ENCODE data around the gene MRPL38. TPM values are rescaled to one million over a fixed set of nuclear protein-coding genes. Genes with fewer than 3 reads are reported as not detected.

MRPL38 gene
- total and polyA plus RNA-seq, 2 donors from 2014 or later, result 89.8 to 114 TPM

DNA sequence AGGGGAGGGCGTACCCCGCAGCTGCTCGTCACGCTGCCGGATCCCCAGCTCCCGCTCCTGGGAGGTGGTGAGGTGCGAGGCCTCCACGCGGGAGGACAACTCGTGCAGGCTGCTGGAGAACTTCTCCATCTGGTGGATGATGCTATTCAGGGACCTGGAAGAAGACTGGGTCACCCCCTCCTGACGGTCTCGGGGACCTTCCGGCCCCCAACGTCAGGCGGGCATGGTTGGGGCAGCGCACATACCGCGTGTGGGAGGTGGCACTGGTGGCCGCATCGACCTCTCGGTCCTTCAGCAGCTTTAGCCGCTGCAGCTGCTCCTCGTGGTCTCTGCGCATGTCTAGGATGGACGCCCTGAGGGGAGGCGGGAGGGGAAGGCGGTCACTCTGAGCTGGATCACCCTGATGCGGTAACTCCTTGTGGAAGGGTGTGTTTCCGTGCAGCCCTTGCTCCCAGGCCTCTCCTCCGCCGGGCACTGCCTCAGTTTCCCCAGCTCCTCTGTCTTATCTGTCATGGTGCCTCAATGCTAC lies 13.3 kb upstream of the MRPL38 start:
- no peaks in the 10 kb centered on the region for H3K36me3 ChIP-seq (ENCODE audit: control insufficient read depth in 2 of 3, insufficient read depth in 3 of 3, low read length in 3 of 3)
- TF ChIP-seq, protein P1, sequence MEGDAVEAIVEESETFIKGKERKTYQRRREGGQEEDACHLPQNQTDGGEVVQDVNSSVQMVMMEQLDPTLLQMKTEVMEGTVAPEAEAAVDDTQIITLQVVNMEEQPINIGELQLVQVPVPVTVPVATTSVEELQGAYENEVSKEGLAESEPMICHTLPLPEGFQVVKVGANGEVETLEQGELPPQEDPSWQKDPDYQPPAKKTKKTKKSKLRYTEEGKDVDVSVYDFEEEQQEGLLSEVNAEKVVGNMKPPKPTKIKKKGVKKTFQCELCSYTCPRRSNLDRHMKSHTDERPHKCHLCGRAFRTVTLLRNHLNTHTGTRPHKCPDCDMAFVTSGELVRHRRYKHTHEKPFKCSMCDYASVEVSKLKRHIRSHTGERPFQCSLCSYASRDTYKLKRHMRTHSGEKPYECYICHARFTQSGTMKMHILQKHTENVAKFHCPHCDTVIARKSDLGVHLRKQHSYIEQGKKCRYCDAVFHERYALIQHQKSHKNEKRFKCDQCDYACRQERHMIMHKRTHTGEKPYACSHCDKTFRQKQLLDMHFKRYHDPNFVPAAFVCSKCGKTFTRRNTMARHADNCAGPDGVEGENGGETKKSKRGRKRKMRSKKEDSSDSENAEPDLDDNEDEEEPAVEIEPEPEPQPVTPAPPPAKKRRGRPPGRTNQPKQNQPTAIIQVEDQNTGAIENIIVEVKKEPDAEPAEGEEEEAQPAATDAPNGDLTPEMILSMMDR (IDR thresholded peaks at IDR 0.05; ENCODE audit: borderline replicate concordance, extremely low read depth, insufficient read depth), result no peak
- no peak overlapping the region for H3K9ac ChIP-seq (ENCODE audit: low read length in 3 of 3)
- no peaks in the 10 kb centered on the region for H3K27me3 ChIP-seq (ENCODE audit: control insufficient read depth, insufficient read depth, low read length)
- no peaks in the 10 kb centered on the region for H3K9me3 ChIP-seq (ENCODE audit: control insufficient read depth in 2 of 3, insufficient read depth in 1 of 3, low read length in 3 of 3)
- DNase-seq (no peak), FAIRE-seq (no peak)
- no peak overlapping the region for H3K4me3 ChIP-seq (ENCODE audit: low read length in 3 of 3)
- peaks cover 0 to 8% (median 0%) of the 10 kb centered on the region in 3 donors for H3K4me1 ChIP-seq (ENCODE audit: control insufficient read depth in 2 of 3, insufficient read depth in 2 of 3, low read depth in 1 of 3, low read length in 3 of 3)
- H3K27ac ChIP-seq (ENCODE audit: low read depth in 2 of 2, low read length in 2 of 2), result no peak overlapping the region
- intact Hi-C loops (cut with DNase I), result loop anchor here (10.0 kb wide), 1 partner anchor 87 kb away; the partner anchor contains the start of gene CDK3

DNA sequence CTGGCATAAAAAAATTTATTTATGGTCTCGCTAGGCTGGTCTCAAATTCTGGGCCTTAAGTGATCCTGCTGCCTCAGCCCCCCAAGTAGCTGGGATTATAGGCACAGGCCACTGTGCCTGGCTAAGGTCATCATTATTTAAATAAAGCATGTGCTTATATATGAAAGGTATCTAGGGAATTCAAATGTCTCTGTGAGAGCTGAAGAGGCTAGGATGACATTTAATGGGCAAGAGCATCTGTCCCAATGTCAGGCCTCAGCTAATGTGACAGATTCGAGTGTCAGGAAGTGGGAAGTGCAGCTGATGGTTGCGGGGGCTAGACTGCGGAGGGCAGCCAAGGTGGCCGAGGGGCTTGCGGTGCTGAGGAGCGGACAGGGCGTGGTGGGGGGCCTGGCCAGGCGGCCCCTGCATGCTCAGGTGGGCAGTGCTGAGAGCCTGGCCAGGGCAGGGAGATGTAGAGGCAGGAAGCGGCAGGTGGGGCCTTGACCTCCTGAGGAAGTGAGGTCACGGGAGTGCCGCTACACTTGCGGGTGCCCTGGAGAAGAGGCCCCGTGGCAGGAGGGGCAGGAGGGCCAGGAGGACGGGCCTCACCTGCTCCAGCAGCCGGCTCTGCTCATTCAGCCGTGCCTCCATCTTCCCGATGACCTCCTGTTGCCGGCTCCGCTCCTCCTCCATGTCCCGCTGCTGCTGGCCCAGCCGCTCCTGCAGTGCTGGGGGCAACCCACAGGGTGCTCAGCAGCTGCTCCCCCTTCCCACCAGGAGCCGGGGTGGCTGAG lies 12.6 kb upstream of the MRPL38 start:
- intact Hi-C loops (cut with DNase I), result loop anchor here (10.0 kb wide), 1 partner anchor 87 kb away; the partner anchor contains the start of gene CDK3
- H3K27me3 ChIP-seq (ENCODE audit: control insufficient read depth, insufficient read depth, low read length), result no peaks in the 10 kb centered on the region
- H3K9me3 ChIP-seq (ENCODE audit: control insufficient read depth in 2 of 3, insufficient read depth in 1 of 3, low read length in 3 of 3), result no peaks in the 10 kb centered on the region
- no peak overlapping the region for H3K9ac ChIP-seq (ENCODE audit: low read length in 3 of 3)
- DNase-seq (no peak), FAIRE-seq (no peak)
- H3K4me1 ChIP-seq (ENCODE audit: control insufficient read depth in 2 of 3, insufficient read depth in 2 of 3, low read depth in 1 of 3, low read length in 3 of 3), result peaks cover 0 to 5% (median 0%) of the 10 kb centered on the region in 3 donors
- H3K27ac ChIP-seq (ENCODE audit: low read depth in 2 of 2, low read length in 2 of 2), result no peak overlapping the region
- no peaks in the 10 kb centered on the region for H3K36me3 ChIP-seq (ENCODE audit: control insufficient read depth in 2 of 3, insufficient read depth in 3 of 3, low read length in 3 of 3)
- H3K4me3 ChIP-seq (ENCODE audit: low read length in 3 of 3), result no peak overlapping the region
- TF ChIP-seq, protein P1 (IDR thresholded peaks at IDR 0.05; ENCODE audit: borderline replicate concordance, extremely low read depth, insufficient read depth), result no peak

DNA sequence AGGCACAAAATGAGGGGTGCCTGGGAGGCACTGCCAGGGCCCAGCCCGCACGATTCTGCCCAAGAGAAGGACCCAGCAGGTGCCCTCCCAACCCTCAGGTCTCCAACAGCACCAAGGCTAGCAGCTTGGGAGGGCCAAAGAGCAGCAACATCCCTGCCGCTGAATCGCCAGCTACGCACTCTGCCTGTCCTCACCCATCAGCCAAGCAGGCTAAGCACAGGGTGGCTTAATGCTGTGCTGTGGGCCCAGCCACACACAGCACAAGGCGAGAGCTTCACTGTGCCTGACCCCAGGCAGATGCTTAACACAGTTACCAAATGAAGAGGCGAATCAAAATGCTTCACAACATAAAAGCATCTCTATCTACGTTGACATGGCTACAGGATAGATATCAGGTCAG lies 10.6 kb upstream of the MRPL38 start:
- TF ChIP-seq, protein P1 (IDR thresholded peaks at IDR 0.05; ENCODE audit: borderline replicate concordance, extremely low read depth, insufficient read depth), result no peak
- peaks cover 0 to 3% (median 0%) of the 10 kb centered on the region in 3 donors for H3K36me3 ChIP-seq (ENCODE audit: control insufficient read depth in 2 of 3, insufficient read depth in 3 of 3, low read length in 3 of 3)
- H3K4me3 ChIP-seq (ENCODE audit: low read length in 3 of 3), result no peak overlapping the region
- no peak overlapping the region for H3K27ac ChIP-seq (ENCODE audit: low read depth in 2 of 2, low read length in 2 of 2)
- H3K4me1 ChIP-seq (ENCODE audit: control insufficient read depth in 2 of 3, insufficient read depth in 2 of 3, low read depth in 1 of 3, low read length in 3 of 3), result no peaks in the 10 kb centered on the region
- no peaks in the 10 kb centered on the region for H3K9me3 ChIP-seq (ENCODE audit: control insufficient read depth in 2 of 3, insufficient read depth in 1 of 3, low read length in 3 of 3)
- intact Hi-C loops (cut with DNase I), result loop anchor here (10.0 kb wide), 1 partner anchor 90 kb away; the partner anchor contains the start of gene CDK3
- no peak for FAIRE-seq
- H3K9ac ChIP-seq (ENCODE audit: low read length in 3 of 3), result no peak overlapping the region
- DNase-seq, result no peak
- no peaks in the 10 kb centered on the region for H3K27me3 ChIP-seq (ENCODE audit: control insufficient read depth, insufficient read depth, low read length)

Data from kidney (tissue), 14 donors.